Epithelial cell of esophagus (primary cell): ENCODE results near the gene FTO.

Experiments used
- DNase-seq: peaks from one replicate; pipeline ENCODE4 v3.0.0; 2010; ENCODE audit warnings: low read depth
- H3K4me3 ChIP-seq: 2 replicates; pipeline ENCODE4 v1.5.1; 2011; ENCODE audit warnings: mild to moderate bottlenecking, low read length, control low read depth
- CTCF ChIP-seq: IDR thresholded peaks from 2 replicates; pipeline ENCODE4 v1.5.1; 2011; ENCODE audit warnings: low read depth, mild to moderate bottlenecking, low read length, control low read depth, inconsistent platforms; ENCODE audit not compliant: insufficient read depth; ENCODE audit errors: missing control alignments

Gene FTO

GRCh38 chr16:53998024-53998810 is 294.3 kb downstream of the FTO start:
- DNase-seq: peak; percentile 14
- H3K4me3 ChIP-seq: no peak overlapping the region
- no peak for TF ChIP-seq CTCF

DNA sequence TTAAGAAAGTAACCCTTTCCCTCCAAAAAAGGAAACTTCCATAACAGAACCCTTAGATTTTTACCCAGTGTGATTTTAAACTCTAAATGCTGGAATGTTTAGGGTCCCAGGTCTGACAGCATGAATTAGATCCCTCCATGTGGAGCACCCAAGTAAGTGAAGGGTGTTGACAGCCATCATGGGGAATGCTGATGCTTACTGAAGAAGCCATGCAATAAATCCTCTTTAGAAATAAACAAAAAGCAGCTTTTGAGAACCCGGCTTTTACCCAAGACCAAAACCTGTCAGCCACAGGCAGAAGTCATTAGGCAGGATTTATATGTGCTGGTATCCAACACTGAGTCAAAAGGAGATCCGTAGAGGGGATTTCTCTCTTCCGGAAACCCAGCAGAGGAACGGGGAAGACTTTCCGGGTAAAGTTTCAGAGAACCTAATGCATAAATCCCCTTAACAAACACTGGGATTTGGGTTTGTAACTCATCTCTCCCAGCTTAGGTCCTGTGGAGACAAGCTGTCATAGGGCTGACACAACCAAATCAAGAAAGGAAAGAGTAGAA is 295.1 kb downstream of the FTO start:
- DNase-seq: no peak
- TF ChIP-seq CTCF: no peak
- no peak overlapping the region for H3K4me3 ChIP-seq

DNA sequence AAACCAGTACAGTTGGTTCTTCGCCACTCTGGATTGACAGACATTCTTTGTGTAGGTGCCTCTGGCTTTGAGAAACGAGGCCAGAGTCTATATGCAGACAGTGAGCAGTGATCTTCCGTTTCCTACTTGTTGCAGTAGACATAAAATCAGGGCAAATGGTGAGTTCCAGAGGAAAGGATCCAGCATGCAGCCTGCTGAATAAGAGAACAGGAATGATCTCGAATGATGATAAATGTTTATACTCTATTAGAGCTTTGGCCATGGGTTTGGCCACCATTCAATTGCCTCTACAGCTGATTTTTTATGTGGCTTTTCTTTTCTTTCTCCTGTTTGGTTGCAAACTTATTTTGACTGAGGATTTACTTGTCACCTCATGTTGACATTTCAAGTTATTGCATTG is 295.9 kb downstream of the FTO start:
- no peak for DNase-seq
- no peak for TF ChIP-seq CTCF

DNA sequence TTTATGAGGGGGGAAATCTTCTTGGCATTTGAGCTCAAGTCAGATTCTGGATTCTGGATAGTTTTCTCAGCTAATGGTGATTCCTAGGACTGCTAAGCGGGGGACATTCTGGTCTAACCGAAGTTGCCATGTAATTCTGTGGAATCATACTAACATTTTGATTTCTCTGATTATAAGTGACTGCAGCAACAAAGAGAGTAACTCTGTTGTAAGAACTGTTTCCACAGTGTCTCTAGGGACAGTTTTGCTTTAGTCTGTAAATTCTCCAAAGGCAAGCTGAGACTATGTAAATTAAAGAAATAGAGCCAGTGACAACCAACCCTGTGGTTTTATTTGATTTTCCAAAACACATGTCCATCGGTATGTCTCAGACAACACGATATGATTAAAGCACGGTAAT is 296.4 kb downstream of the FTO start:
- TF ChIP-seq CTCF: no peak
- DNase-seq: no peak
- H3K4me3 ChIP-seq: no peak overlapping the region

More for the DNA sequence above, 295.9 kb downstream of the FTO start:
- H3K4me3 ChIP-seq: no peak overlapping the region

DNA sequence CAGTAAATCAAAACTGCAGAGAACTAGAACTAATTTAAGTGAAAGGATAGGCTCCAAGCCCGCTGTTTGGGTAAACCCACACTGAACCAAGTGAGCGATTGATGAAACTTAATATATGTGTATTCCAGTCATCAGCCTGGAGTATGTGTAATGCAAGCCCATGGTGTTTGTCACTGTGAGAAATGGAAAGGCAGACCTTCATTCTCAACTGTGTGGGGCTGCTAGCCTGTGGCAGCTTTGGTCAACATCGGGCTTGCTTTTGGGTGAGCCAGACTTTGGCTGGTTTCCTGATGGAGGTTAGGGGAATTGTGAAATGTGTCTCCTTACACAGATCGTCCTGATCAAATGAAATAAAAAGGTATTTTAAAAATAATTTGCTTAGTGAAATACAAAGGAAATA is 302.7 kb downstream of the FTO start:
- no peak overlapping the region for H3K4me3 ChIP-seq
- DNase-seq: no peak
- no peak for TF ChIP-seq CTCF

- no peak for TF ChIP-seq CTCF
- no peak for DNase-seq
Observed at GRCh38 chr16:54007504-54007903, 303.5 kb downstream of the FTO start.

More at GRCh38 chr16:54007504-54007903, 303.5 kb downstream of the FTO start:
- H3K4me3 ChIP-seq: no peak overlapping the region
